ENCODE measurements around the gene TRAIP.
"Not testable (repeated sequence)": the region's sequence is repeated elsewhere in the genome, so short reads cannot be mapped to it uniquely, and the experiment has no call there.

Gene TRAIP
- 4.2 to 5.5 reads per million in 2 donors for total RNA-seq

DNA sequence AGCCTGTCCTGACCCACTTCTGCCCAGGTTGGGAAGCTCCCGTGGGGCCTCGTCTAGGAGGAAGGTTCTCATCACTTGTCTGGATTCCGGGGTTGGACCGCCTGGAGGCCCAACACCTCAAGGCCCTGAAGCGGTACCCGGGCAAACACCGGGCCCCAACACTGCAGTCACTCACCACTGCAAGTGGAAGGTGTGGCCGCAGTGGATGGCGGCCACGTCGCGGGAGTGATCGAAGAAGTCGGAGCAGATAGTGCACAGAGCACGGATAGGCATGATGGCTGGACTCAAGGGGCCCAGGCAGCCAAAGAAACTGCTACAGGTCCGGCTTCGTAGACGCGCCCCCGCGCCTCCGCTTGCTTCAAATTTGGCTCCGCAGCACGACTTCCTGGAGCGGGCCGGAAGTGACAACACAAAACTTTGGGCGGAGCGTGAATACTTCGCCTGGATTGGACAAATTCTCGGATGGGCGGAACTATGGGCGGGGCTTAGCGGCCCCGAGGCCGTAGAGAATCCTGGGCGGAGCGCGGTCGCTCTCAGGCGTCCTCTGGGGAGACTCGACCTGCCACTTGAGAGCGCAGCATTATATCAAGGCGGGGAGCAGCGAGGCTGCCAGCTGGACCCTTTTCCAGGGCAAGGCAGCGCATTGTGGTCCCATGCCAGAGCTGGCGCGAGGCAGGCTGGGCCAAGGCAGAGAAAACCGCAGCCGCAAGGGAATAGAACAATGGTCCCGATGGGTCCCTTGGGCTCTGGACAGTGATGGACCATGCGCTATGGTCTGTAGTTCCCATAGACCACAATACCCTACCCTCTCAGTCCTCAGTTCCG is at the start of gene TRAIP:
Gene TRAIP (minus strand): TSS at position 384 of the 825 bp plus-strand sequence. CDS start 111 bp downstream, at position 273.
- DNase-seq, result peak; percentile 52

GRCh38 chr3:49904448-49904847 is 48.1 kb upstream of the TRAIP start:
- not testable (repeated sequence) for DNase-seq

DNA sequence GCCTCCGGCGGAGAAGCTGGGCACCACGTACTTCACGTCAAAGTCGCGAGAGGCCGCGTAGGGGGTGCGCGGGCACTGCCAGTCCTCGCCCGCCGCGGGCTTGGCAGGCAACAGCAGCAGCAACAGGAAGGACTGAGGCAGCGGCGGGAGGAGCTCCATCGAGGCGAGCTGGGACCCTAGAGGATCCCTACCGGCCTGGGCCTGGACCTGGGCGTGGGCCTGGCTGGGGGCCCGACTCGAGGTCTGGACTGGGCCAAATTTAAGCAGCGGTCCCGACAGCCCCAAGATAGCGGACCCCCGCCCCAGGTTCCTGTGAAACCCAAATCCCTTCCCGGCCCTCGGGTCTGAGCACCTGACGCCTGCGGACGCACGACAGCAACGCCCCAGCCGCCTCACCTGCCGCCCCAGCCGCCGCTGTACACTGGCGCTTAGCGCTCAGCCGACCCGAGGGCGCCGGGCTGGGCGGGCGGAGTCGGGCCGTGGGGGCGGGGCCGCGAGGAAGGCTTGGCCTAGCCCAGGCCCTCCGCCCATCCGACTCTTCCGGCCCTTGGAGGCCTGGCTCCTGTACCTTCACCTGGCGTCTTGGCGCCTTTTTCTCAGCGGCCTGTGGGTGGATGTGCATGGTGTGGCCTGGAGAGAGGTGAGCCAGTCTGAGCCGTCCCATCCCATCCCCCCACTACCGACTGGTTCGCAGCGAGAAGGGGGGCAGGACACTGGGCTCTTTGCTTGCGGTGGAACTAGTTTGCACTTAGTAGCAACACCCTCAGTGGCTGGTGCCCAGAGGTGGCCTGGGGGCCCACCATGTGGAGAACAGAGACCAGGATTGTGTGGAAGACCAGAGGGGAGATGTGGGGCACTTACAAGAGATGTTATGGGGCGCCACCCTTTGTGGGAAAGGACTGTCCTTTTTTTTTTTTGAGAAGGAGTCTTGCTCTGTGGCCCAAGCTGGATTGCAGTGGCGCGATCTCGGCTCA is 47.4 kb upstream of the TRAIP start, which contains the start of gene MST1R:
Gene MST1R (minus strand): TSS at position 423 of the 974 bp plus-strand sequence. CDS start 264 bp downstream, at position 159.
- peak; percentile 60 for DNase-seq

GRCh38 chr3:49902511-49903345 is 46.4 kb upstream of the TRAIP start:
- DNase-seq, result no peak

GRCh38 chr3:49901366-49902339 is 45.3 kb upstream of the TRAIP start:
- DNase-seq, result no peak

GRCh38 chr3:49900491-49901153 is 44.3 kb upstream of the TRAIP start:
- no peak for DNase-seq

DNA sequence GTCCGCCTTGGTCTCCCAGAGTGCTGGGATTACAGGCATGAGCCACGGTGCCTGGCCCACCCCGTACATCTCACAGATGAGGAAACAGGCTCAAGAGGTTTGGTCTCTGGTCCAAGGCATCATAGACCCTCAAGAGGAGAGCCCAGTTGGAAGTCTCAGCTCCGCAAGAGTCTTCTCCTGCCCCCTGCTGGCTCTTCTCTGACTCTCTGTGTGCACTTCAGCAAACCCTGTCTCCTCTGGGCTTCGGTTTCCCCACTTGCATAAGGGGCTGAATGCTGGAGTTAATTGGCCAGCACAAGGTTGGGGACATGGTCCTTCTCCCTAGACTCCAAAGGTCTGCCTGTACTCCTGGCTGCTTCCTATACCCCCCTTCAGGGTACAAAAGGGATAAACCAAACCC is 43.5 kb upstream of the TRAIP start:
- no peak for DNase-seq

DNA sequence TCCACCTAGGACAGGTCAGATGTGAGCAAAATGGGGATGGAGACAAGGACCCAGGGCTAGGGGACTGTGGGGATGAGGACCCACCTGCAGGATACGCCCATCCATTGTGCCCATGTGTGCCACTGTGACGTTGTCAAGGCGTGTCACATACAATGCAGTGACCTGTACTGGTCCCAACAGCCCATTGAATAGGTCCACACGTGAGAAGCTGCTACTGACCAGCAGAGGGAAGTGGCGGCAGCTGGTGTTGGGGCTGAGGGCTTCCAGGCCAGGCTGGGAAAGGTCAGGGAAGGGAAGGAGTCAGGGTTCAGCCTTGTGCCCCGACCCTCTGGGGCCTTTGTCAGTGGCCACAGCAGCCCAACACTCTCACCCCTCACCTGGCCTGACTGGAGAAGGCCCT is 42.6 kb upstream of the TRAIP start:
- no peak for DNase-seq

DNA sequence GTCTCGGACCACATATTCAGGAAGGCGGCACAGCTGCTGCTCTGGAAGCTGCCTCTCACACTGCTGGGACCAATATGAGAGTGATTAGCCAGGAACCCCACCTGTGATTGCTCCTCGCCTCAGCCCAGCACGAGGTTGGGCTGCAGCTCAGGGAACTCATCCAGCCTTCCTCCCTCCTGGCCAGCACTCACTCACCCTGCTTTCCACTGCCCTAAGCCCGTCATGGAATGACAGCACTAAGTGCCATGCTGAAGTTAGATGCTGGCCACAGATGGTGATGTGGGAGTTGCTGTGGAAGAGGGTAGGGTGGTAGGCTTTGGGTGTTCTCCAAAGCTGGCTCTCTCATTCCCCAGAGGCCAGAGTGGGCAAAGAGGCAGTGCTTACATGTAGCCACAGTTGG is 40.0 kb upstream of the TRAIP start:
- DNase-seq, result no peak

DNA sequence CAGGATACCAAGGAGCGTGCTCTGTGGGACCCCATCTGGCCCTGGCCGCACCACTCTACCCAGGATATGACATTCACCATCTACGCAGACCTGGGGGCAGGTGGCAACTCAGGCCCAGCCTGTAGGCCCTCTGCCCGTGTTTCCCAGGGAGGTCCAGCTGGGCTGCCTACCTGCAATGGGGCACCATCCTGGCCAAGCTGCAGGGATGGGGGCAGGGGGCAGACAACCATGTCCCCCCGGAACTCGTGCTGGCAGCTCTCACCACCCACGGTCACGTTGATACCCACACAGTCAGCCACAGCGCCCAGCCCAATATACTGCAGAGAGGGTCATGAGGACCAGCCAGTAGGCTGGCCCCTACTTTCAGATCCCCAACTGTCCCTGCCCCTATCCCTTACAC is 39.4 kb upstream of the TRAIP start:
- DNase-seq, result no peak

- DNase-seq, result no peak
Observed at GRCh38 chr3:49889296-49889695, 32.9 kb upstream of the TRAIP start.

GRCh38 chr3:49886922-49887265 is 30.5 kb upstream of the TRAIP start:
- DNase-seq, result no peak

- DNase-seq, result no peak
Observed at GRCh38 chr3:49883998-49884397, 27.6 kb upstream of the TRAIP start.

DNA sequence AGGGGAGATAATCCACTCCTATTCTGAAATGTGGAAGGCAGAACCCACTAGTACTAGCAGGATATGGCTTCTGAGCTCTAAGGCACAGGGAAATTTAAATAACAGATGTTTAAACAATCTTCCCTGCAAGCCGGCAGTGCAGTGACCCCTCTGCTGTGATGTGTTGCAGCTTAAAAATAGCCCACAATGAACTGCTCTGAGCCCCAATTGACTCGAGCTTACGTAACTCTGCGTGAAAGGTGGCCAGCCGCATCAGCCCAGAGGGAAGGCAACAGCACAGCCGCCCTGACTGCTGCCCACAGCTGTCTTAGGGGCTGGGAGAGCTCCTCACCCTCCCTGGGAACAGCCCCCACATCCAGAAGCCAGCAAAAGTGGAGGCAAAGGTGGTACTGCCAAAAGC is 25.8 kb upstream of the TRAIP start:
- DNase-seq, result no peak

DNA sequence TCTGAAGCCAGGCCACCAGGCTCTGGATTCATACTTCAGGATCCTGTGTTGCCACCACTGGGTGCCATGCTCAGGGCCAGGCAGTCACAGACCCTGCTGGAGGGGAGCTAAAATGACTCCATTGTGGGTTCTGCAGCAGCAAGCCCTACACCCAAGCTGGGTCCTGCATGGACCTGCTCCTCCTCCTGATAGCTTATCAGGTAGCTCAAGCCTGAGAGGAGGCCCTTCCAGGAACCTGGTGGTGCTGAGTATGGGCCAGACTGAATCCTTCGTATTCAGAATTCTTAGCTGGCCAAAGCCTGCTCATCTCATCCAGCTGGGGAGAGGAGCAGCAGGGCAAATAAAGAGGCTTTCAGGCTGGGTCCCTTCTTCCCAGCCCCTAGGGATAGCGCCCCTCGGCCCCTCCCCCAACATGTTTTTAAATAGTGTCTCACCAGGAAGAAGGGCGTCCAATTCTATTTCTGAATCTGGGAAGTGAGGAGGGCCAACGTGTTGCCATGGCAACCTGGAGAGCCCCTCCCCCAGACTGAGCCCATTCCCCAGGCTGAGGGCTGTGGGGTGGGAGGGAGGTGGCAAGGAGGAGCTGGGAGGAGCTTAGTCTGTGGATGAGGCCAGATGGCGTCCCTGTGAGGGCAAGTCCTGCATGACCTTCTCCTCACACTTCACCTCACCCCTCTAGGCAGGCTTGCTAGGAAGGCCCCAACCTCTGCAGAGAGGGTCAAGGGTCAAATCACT is 24.4 kb upstream of the TRAIP start:
- DNase-seq, result no peak

DNA sequence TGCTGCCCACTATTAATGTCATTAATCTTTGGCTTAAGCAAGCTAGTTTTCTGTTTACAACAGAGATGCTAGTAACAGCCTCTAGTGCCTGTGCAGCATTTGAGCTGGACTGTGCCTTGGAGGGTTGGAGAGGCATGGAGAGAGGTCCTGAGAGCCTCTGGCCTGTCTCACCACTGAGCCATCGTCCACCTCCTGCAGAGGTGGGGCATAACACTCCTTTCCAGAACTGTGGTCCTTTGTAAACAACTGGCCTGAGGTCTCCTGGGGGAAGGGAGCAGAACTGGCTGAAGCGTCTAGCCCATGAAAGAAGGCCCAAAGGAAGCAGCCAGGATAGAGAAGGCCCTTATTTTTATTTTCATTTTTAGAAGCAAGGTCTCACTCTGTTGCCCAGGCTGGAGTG is 23.4 kb upstream of the TRAIP start:
- DNase-seq, result no peak

GRCh38 chr3:49878686-49879085 is 22.3 kb upstream of the TRAIP start:
- DNase-seq, result no peak

- no peak for DNase-seq
Observed at GRCh38 chr3:49877716-49878115, 21.4 kb upstream of the TRAIP start.

DNA sequence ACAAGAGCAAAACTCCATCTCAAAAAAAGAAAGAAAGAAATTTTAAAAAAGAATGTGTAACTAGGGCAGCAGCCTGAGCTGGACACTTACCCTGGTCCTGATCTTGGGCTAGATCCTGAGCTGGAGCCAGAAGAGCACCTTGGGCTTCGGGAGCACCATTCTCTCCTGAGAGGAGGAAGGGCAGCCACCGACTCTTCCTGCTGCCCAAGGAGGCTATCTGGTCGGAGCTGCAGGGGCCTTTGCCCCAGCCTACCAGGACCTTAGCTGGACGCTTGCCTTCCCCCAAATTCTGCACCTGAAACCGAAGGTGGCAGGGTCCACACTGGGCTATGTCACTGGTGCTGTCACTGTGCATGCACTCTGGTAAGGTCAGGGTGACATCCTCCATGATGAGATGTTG is 20.2 kb upstream of the TRAIP start:
- DNase-seq, result no peak

GRCh38 chr3:49873623-49874022 is 17.3 kb upstream of the TRAIP start:
- no peak for DNase-seq

All from activated gamma-delta T cell (primary cell).